Lung microvascular endothelial cell (primary cell): ENCODE measurements around the gene DDC. TPM values are rescaled to one million over a fixed set of nuclear protein-coding genes. Genes with fewer than 3 reads are reported as not detected.
"Not testable (repeated sequence)": the region's sequence is repeated elsewhere in the genome, so short reads cannot be mapped to it uniquely, and the experiment has no call there.

Experiments
- DNase-seq, 2 donors: peaks; one replicate each; pipeline versions ENCODE4 v3.0.0 to v3.0.0-alpha.2; 2010; ENCODE audit warnings: low read depth in 2 of 2
- total RNA-seq: library from RNA; depleted of rRNA; stranded (reverse); fragments of >200 nt; gene quantifications from 2 replicates; pipeline ENCODE4 v1.2.1, GENCODE V29; 2014

DDC gene
- total RNA-seq, 1 donor from 2014 or later: not detected

DNA sequence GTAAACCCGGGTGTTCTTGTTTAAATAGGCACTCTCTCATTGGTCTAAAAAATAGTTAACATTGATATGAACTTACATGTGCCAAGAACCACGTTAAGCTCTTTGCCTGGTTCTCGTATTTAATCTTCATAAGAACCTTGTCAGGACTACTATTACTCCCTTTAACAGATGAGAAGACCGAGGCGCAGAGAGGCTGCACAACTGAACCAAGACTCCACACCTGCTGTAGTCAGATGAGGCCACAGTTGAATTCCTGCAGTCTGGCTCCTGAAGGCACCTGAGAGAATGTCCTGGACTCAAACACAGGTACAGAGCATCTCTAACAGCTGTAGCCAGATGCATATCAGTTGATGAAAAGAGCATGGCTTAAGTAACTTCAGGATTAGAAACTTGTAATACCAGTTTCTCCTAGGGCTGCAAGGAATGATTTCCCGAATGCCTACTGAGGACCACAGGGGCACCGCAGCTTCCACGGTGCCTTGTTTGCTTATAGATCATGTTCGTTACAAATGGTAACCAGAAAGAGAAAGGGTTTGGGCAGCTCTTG, 9.5 kb downstream of the DDC start:
- DNase-seq: no peak

DNA sequence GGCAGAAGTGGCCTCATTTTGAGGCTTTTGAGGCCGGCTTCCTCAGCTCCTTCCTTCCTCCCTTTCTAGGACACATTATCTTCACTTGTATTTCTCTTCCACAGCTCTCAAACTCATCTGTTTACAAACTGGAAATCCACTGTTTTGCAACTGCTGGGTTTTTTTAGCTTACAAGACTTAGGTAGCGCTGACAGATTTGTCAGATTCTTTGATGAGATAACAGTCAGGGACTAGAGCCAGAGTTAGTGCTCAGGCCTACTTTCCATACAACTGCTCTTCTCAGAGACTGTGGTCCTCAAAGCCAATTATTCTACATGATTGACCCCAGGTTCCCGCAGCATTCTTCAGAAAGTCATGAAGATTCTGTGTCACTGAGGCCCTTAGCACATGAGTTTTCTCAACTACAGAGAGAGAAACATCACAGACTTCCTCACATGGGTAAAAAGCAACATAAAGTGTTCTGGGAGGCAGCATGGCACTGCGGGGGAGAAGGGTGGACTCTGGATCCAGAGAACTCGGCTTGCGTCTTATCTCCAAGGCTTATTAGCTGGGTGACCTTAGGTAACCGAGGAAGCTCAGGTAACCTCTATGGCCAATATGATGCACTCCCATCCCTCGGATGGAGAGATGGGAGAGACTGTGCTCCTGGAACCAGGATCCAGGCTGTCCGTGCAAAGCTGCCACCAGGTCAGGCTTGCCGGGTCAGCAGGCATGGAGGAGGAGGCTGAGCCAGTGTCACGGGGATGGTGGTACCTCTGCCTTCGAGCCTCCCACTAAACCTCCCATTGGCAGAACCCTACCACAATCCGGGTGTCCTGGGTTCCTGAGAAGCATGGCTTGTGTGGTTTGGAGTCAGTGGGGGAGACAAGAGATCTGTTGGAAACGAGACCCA, 10.5 kb downstream of the DDC start:
- no peak for DNase-seq

DNA sequence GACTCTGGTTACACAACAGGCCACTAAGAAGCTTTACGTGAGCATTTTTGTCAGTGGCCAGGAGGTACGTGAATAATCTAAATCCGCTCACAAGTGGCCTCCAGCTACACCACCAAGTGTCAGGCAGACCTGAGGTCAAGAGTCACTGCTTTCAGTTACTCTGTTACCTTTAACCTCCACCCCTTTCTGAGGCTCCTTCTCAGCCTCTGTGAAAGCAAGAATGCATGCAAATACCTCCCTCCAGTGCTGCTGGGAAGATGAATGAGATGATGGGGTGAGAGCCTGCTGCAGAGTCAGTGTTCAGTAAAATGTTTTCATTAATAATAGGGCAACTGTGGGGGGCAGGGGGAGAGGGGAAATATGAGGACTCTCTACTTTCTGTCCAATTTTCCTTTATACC, 11.2 kb downstream of the DDC start:
- no peak for DNase-seq

DNA sequence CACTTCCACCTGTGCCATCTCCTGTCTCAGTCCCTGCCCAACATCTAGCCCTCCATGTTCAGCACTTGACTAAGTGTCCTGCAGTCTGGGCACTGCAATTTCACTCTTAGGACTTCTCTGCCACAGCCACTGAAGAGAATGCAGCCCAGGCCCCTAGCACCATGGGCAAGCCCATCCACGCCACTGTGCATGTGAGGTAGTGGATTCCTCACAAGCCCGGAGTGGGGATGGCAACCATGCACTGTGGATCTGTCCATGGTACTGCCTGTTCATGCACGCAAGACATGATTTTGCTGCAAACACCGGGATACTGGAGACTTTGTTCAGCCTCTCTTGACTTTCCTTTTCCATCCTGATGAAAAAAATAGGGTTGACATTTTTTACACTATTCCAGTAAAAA, 12.3 kb downstream of the DDC start:
- peak; percentile 58 to 66 for DNase-seq

DNA sequence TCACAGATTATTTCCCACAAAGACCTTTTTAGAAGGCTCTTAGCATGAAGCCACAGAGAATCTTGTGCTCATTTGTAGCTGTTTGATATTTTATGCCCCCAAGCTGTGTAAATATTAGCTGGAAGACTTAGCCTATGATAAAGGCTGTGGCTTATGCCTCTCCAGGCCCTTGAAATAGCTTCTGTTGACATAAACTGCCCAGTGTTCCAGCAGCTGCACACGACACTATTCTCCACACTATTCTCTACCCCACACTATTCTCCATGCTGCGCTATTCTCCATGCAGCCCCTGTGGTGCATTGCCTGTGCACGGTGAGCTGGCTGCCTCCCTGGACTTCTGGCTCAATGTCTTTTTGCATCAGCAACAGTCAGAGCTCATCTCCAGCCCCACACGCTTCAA, 13.1 kb downstream of the DDC start:
- DNase-seq: no peak

DNA sequence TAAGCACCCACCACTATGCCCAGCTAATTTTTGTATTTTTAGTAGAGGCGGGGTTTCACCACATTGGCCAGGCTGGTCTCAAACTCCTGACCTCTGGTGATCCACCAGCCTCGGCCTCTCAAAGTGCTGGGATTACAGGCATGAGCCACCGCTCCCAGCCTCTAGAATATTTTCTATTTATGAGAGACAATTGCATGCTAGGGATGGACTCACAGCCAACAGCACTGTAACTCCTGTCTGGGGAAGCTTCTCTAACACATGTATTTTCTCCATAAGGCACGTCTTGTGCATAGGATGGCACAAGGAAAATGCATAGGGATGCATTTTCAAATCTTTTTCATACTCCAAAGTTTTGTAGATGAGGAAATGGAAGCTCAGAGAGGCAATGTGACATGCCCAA, 19.6 kb downstream of the DDC start:
- not testable (repeated sequence) for DNase-seq

DNA sequence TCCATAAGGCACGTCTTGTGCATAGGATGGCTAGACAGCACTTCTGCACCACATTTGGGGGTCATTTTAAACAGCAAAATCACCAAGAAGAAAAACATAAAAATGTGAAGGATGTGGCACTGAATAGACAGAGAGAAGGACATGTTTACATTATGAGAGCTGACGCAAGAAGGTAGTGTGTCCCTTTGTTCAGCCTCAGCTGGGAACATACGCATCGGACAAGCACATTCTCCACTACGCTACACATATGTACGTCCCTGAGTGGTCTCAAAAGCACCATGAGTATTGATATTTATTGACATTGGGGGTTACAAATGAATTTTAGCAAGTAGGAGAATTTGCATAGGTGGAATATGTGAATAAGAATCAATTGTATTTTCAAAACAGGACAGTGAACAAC, 20.2 kb downstream of the DDC start:
- no peak for DNase-seq

DNA sequence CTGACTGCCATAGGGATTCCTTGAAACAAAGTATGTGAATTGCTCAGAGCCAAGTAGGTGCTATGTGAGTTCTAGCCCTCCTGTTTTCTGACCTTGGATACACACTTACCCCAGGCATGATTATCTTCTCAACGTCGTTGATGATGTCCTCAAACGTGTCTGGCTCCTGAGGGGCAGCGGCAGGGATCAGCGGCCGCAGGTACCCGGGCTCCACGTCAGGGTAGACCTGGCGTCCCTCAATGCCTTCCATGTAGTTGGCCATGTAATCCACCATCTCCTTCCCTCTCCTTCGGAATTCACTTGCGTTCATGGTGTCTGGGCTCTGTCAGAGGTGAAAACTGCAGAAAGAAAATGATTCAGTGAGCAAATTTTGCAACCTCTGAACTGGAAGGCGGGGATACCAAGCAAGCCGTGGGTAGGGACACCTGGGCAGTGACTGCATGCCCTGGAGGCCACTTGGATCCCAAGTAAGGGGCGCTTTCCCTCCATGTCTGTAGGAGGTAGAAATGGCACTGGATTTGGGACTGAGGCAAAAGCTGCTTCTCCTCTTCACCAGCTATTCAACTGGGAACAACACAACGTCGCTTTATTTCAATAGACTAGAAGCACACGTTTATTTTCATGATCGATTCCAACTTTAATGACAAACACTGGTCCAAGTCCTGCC, 21.3 kb downstream of the DDC start:
- DNase-seq: no peak

DNA sequence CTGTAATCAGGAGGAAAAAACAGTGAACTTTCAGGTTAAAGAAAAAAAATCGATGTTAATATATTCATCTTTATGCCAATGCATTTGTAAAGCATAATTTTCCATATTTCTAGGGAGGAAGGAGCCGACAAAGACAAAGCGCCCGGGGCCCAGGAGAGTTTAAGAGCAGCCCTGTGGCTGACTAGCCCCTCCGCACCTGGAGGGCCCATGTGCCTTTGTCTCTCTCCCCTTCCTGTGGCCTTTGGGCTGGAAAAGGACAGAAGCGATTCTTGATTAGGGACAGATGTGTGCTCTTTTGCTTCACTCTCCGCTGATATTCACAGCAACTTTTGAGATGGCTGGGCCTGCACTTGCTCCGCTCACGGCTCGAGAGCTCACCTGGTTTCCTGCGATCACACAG, 23.1 kb downstream of the DDC start:
- DNase-seq: no peak

DNA sequence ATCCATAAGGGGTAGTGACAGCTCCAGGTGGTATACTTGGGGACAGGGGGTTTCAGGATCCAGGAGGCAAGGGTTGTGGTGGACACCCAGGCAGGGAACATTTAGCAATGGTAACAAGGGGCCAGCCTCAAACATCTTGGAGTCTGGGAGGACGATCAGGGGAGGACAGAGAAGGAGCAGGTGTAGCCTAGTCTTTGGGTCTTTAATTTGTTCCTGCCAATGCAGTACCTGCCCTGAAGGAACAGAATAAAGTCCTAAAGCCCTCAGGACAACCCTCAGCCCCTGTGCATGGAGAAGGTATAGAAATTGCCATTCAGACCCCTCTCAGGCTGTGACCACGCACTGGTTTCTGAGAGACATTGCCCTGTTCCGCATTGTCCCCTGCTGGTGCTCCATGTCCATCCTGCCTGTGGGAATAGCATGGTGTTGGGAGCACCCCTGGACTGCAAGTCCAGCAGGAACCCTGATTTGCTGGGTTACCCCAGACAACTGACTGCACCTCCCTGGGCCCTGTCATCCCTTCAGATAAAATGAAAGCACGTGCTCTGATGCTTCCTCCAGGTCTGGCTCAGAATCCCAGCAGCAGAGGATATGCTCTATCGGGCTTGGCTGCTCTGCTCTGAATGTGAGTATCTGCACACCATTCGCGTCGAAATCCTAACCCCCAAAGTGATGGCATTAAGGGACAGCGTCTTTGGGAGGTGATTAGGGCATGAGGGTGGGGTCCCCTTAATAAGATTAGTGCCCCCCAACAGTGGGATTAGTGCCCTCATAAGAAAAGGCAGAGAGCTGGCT, 24.2 kb downstream of the DDC start:
- DNase-seq: no peak

DNA sequence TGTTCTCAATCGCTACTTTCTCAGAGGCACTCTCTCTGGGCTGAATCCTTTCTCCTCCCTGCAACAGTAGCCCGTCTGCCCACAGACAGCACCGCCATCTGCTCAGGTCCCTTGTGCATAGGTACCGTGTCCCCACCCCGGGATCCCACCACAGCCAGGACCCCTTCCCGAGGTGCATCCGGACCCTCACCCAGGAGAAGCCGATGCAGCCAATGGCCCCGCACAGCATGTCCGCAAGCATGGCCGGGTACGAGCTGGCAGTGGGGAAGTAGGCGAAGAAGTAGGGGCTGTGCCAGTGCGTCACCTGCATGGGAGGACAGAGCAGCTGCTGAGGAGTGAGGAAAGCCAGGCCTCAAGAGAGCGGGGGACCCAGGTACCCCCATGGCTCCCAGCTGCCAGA, 25.5 kb downstream of the DDC start:
- DNase-seq: no peak

DNA sequence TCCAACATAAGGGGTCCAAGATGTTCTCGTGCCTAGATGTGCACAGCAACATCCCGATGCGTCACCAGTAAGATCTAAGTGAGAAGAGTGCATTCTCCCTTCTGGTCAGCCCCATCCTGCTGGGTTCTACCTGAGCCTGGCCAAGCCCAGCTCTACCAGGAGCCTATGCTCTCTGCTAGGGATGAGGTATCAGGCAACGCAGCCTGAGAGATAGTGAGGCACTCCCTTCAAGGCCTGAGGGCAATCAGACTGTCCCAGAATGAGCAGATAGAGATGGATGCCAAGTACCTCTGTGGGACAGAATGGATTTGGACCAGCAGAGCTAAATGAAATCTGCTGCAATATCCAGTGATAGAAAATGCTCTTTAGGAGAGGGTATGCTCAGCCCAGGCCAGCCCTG, 26.7 kb downstream of the DDC start:
- no peak for DNase-seq

DNA sequence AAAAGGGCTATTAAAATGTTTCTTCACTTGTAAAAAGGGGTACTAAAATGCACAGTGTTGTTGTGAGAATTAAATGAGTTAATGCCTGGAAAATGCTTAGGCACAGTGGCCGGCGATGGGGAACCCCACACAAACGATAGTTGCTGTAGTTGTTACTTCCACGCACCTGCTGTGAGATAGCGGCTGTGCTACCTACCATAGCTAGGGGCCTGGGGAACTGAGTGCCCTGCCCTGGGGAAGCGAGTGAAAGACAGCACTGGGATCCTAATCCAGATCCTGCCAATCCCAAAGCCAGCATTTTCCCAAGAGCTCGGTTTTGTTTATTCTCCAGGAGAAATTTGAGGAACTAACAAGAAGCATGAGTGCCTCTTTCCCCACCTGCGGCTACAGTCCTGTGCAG, 27.8 kb downstream of the DDC start:
- DNase-seq: no peak

DNA sequence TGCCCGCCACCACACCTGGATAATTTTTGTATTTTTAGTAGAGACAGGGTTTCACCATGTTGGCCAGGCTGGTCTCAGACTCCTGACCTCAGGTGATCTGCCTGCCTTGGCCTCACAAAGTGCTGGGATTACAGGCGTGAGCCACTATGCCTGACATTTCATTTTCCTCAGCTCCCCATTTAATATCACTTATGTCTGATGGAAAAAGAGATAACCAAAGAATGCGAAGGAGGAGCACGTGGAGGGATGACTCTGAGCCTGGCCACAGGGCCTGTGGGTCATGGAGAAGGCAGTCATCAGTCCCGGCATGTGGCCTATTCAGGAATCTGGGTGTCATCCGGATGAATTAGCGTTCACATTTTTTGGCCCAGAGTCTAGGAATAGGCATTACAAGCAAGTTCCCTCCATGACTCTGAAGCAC, 29.9 kb downstream of the DDC start:
- DNase-seq: peak in 1 of 2 donors; percentile 19

DNA sequence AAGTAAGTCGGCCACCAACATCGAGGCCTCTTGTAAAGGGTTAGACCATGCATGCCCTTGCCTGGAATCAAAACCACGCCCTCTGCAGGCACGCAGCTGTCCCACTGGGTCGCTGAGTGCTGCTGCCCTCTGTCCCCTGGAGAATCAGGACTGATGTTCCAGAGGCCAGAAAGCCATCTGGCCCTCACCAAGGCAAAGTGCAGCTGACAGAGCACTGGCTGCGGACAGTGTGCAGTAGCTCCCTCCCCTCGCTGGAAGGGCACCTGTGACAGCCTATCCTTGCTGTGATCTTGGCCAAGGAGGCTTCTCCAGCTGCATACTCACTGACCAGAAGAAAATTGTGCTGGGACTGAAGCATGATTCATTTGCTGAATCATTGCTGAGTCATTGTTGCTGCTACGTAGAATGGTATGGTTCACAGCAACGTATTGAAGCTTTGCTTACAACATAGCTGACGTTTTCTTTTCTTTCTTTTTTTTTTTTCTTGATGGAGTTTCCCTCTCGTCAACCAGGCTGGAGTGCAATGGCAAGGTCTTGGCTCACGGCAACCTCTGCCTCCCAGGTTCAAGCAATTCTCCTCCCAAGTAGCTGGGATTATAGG, 30.4 kb downstream of the DDC start:
- DNase-seq: peak; percentile 66 to 96

DNA sequence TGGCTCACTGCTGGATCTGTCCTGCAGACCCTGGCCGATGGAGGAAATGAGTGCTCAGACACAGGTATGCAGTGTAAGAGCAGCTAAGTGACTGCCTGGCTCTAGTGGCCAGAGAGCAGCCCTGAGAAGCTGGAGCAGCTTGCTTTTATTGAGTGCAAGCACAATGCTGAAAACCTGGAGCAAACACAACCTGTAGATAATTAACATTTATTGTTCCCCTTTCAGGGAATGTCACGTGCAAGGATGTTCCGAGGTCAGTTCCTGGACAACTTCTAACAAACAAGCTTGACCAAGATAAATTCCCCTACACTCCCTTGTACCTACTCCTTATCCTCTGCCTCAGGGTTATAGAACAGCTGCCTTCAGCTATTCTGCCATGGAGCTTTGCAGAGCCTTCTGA, 31.3 kb downstream of the DDC start:
- no peak for DNase-seq

DNA sequence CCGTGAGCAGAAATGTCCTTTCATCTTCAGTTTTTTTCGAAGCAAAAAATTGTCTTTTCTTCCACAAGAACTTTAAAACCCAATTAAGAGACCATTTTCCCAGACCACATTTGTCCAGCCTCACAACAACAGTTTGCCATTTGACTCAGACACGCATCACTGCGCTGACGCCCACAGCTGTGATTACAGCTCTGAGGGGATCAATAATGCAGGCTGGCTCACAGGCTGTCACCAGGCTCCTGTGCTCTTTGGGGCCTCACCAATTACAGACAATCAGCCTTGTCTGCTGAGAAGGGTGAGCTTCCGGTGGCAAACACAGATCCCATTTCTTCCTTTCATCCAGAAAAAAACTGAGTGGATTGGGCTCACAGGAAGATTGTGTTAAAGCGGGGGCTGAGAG, 33.3 kb downstream of the DDC start:
- DNase-seq: no peak

DNA sequence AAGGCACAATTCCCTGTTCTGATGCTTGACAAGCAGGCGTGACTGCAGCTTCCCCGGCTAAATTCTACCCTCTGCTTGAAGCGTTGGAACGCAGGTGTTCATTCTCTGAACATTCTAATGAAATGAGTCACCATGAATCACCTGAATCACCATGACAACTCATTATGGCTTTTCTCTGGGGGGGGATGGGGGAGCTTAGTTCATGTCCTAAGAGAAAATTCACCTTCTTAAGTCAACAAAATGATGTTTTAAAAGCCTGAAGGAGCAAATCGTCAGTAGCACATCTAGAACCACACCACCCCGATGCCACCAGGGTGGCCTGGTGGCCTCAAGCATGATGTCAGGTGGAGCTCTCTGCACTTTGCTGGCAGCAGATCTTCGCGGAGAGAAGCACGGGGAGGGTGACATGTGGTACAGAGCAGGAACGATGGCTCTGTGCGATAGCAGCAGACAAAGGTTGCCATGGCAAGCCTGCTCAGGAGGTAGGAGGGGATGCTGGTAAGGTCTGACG, 33.7 kb downstream of the DDC start:
- DNase-seq: peak in 1 of 2 donors; percentile 15

DNA sequence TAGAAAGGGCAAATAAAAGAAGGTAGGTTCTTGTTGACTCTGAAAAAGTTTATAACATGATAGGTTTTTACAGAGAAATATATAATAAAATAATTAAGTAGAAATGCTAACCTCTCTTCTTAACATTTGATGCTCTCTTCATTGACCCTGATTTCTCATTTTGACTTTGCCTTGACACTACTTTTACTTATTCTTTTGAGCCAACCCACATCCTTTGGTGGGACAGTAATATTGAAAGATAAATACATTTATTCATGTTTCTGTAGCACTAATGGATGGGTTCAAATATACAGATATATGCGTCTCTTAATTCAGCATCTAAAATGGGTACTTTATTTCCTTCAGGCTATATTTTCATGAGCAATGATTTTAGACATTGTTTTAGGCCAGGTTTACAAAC, 34.4 kb downstream of the DDC start:
- DNase-seq: no peak

DNA sequence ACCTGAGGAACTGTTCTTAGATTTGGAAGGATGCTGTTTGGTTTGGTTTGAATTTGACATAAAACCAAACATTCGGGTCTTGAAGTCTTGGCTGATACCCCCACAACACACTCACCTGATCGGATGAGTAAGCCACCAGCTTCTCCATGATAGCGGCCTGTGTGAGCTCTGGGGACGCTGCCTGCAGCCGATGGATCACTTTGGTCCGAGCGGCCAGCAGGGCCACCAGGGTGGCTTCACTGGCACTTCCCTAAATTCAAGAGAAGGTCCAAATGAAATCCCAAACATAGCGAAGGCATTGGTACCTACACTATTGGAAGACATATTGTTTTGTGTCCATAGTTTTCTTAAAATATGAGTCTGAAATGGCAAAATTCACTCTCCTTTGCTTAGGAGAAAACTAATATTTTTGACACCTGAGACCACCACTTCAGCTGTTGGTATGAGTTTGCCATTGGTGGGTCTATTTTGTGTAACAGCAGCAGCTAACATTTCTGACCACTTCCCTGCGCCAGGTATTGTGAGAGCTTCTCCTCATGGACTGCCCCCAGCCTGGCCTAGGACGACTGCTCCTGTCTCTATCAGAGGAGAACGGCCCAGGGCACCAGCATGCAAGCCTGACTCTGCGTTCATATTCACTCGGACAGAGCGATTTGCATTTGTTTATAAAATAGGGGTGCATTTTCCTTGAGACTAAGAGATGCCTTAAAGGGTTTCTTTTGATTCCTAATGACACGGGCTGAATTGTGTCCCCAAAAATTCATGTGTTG, 35.9 kb downstream of the DDC start:
- no peak for DNase-seq
